IPS DF 19.7 (cell line): ENCODE results near the gene ZBTB1.
A peak's percentile ranks its signal among the peaks of the same experiment; 100 is the strongest.
"Not testable (repeated sequence)": the region's sequence is repeated elsewhere in the genome, so short reads cannot be mapped to it uniquely, and the experiment has no call there.

Experiments used
- DNase-seq: peaks from one replicate; pipeline ENCODE4 v3.0.0-alpha.2; 2013; ENCODE audit warnings: low read depth, low spot score

Gene ZBTB1

GRCh38 chr14:64496764-64497163, 7.8 kb upstream of the ZBTB1 start:
- no peak for DNase-seq

GRCh38 chr14:64500088-64500487, 4.5 kb upstream of the ZBTB1 start:
- no peak for DNase-seq

- DNase-seq = no peak
Observed at GRCh38 chr14:64501411-64502171, 3.0 kb upstream of the ZBTB1 start.

GRCh38 chr14:64502456-64502855, 2.1 kb upstream of the ZBTB1 start:
- DNase-seq = no peak

GRCh38 chr14:64502887-64503433, 1.6 kb upstream of the ZBTB1 start:
- no peak for DNase-seq

- DNase-seq = peak; percentile 61
Observed at GRCh38 chr14:64503434-64504309, 898 bp upstream of the ZBTB1 start, which contains the start of gene ZBTB25. Gene ZBTB25, minus strand, starts transcription at chr14:64503838. Its CDS starts 13,305 bp downstream, at chr14:64490533.

- DNase-seq = peak; percentile 64
Observed at GRCh38 chr14:64504897-64505794, 576 bp downstream of the ZBTB1 start.

GRCh38 chr14:64506721-64507120, 2.2 kb downstream of the ZBTB1 start:
- DNase-seq = no peak

GRCh38 chr14:64507376-64508156, 3.0 kb downstream of the ZBTB1 start:
- DNase-seq = no peak

GRCh38 chr14:64508215-64508776, 3.7 kb downstream of the ZBTB1 start:
- no peak for DNase-seq

GRCh38 chr14:64509036-64509435, 4.5 kb downstream of the ZBTB1 start:
- DNase-seq = no peak

- no peak for DNase-seq
Observed at GRCh38 chr14:64510825-64511671, 6.5 kb downstream of the ZBTB1 start.

GRCh38 chr14:64513271-64513670, 8.7 kb downstream of the ZBTB1 start:
- DNase-seq = no peak

GRCh38 chr14:64515053-64515452, 10.5 kb downstream of the ZBTB1 start:
- no peak for DNase-seq

GRCh38 chr14:64516969-64517368, 12.4 kb downstream of the ZBTB1 start:
- no peak for DNase-seq

GRCh38 chr14:64517667-64518066, 13.1 kb downstream of the ZBTB1 start:
- not testable (repeated sequence) for DNase-seq

GRCh38 chr14:64518229-64518628, 13.7 kb downstream of the ZBTB1 start:
- no peak for DNase-seq

GRCh38 chr14:64520699-64521098, 16.1 kb downstream of the ZBTB1 start:
- DNase-seq = no peak
